Thyroid gland (tissue), 4 donors: ENCODE data around the gene MAN2A2. TPM values are rescaled to one million over a fixed set of nuclear protein-coding genes. Genes with fewer than 3 reads are reported as not detected.

Experiments used
- DNase-seq, 2 donors: peaks; one replicate each; pipeline ENCODE4 v3.0.0-alpha.2; 2019
- H3K27ac ChIP-seq, 3 donors: fragments of 200-600 bp; sonication (generic); 1 replicate in 2 of 3; 2 replicates in 1 of 3; pipeline ENCODE4 v1.5.1; 2016 to 2019; ENCODE audit warnings: mild to moderate bottlenecking in 1 of 3, moderate library complexity in 1 of 3
- H3K27me3 ChIP-seq: fragments of 200-600 bp; sonication (generic); one replicate; pipeline ENCODE4 v1.5.1; 2019
- H3K36me3 ChIP-seq, 2 donors: fragments of 200-600 bp; sonication (generic); one replicate each; pipeline ENCODE4 v1.5.1; 2016 to 2019
- H3K4me1 ChIP-seq, 2 donors: fragments of 200-600 bp; sonication (generic); one replicate each; pipeline ENCODE4 v1.5.1; 2017 to 2019
- H3K4me3 ChIP-seq, 3 donors: fragments of 200-600 bp; sonication (generic); replicated peaks in 1 of 3; 1 replicate in 2 of 3; 2 replicates in 1 of 3; pipeline ENCODE4 v1.5.1; 2016; ENCODE audit warnings: mild to moderate bottlenecking in 1 of 3
- H3K9me3 ChIP-seq: fragments of 200-600 bp; sonication (generic); one replicate; pipeline ENCODE4 v1.5.1; 2017
- POLR2A ChIP-seq, 2 donors: fragments of 450-650 bp; IDR thresholded peaks; one replicate each; pipeline ENCODE4 v1.6.1; 2017; ENCODE audit warnings: antibody characterized with exemption in 2 of 2, mild to moderate bottlenecking in 2 of 2, moderate library complexity in 1 of 2
- WGBS, 2 donors: methylation state at CpG; one replicate each; pipeline ENCODE4 v1.1.5; 2017; 5-methylcytosine and 5-hydroxymethylcytosine counted together
- intact Hi-C: fragments of 100-400 bp; cut with DNase I; formaldehyde crosslinking; loops from one replicate; pipeline ENCODE4 v1.15.1; 2023
- total RNA-seq, 4 donors: library from RNA; depleted of rRNA; stranded (reverse); fragments of >200 nt; gene quantifications; one replicate each; pipeline ENCODE4 v1.2.3, GENCODE V29; 2016
- TF ChIP-seq, protein P1 (sequence below), 6 experiments: fragments of 200-600 bp in 3 of 6; fragments of 450-650 bp in 3 of 6; sonication (generic) in 3 of 6; IDR thresholded peaks; one replicate each; pipeline ENCODE4 v1.5.1; 2016 to 2019; ENCODE audit warnings: antibody characterized with exemption in 6 of 6, mild to moderate bottlenecking in 2 of 6, inconsistent platforms in 1 of 6, moderate library complexity in 1 of 6

Gene MAN2A2
- total RNA-seq, 4 donors from 2014 or later = 30.1 to 129 (median 58.9) TPM

GRCh38 chr15:90911302-90911623 is 8.2 kb downstream of the MAN2A2 start:
- Histone ChIP-seq H3K27me3 (no peaks in the 10 kb centered on the region), H3K4me1 (no peaks in the 10 kb centered on the region), H3K36me3 (peaks cover 85 to 86% of the 10 kb centered on the region in 2 donors), H3K9me3 (no peaks in the 10 kb centered on the region), H3K27ac (no peak overlapping the region), H3K4me3 (no peak overlapping the region)
- intact Hi-C loops = no loop called here
- TF ChIP-seq, protein P1, sequence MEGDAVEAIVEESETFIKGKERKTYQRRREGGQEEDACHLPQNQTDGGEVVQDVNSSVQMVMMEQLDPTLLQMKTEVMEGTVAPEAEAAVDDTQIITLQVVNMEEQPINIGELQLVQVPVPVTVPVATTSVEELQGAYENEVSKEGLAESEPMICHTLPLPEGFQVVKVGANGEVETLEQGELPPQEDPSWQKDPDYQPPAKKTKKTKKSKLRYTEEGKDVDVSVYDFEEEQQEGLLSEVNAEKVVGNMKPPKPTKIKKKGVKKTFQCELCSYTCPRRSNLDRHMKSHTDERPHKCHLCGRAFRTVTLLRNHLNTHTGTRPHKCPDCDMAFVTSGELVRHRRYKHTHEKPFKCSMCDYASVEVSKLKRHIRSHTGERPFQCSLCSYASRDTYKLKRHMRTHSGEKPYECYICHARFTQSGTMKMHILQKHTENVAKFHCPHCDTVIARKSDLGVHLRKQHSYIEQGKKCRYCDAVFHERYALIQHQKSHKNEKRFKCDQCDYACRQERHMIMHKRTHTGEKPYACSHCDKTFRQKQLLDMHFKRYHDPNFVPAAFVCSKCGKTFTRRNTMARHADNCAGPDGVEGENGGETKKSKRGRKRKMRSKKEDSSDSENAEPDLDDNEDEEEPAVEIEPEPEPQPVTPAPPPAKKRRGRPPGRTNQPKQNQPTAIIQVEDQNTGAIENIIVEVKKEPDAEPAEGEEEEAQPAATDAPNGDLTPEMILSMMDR (IDR thresholded peaks at IDR 0.05) = no peak
- TF ChIP-seq POLR2A (IDR thresholded peaks at IDR 0.05) = no peak
- 85 to 99% methylated on average over 9 to 19 of the region's 19 CpGs for WGBS, 2 donors
- no peak for DNase-seq

GRCh38 chr15:90911906-90912769 is 9.0 kb downstream of the MAN2A2 start:
- no peaks in the 10 kb centered on the region for H3K27me3 ChIP-seq
- intact Hi-C loops = no loop called here
- TF ChIP-seq, protein P1 (IDR thresholded peaks at IDR 0.05) = no peak
- no peak for TF ChIP-seq POLR2A (IDR thresholded peaks at IDR 0.05)
- no peak overlapping the region for H3K4me3 ChIP-seq
- no peaks in the 10 kb centered on the region for H3K9me3 ChIP-seq
- H3K27ac ChIP-seq = no peak overlapping the region
- WGBS, 2 donors = 92 to 98% methylated on average over 21 to 22 of the region's 30 CpGs
- DNase-seq = no peak
- peaks cover 85 to 86% of the 10 kb centered on the region in 2 donors for H3K36me3 ChIP-seq
- no peaks in the 10 kb centered on the region for H3K4me1 ChIP-seq

DNA sequence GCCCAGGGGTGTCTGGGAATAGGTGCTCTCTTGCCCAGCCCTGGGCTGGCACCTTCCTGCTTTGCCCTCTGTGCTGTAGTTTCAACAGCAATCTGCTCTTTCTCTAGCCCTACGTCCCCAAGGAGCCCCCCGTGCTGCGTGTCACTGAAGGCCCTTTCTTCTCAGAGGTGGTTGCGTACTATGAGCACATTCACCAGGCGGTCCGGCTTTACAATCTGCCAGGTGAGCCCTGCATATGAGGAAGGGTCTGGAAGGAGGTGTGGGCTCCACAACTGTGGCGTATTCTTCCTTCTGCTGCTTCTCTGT is 9.6 kb downstream of the MAN2A2 start:
- WGBS, 2 donors = 97 to 99% methylated on average over 7 of the region's 7 CpGs
- intact Hi-C loops = no loop called here

DNA sequence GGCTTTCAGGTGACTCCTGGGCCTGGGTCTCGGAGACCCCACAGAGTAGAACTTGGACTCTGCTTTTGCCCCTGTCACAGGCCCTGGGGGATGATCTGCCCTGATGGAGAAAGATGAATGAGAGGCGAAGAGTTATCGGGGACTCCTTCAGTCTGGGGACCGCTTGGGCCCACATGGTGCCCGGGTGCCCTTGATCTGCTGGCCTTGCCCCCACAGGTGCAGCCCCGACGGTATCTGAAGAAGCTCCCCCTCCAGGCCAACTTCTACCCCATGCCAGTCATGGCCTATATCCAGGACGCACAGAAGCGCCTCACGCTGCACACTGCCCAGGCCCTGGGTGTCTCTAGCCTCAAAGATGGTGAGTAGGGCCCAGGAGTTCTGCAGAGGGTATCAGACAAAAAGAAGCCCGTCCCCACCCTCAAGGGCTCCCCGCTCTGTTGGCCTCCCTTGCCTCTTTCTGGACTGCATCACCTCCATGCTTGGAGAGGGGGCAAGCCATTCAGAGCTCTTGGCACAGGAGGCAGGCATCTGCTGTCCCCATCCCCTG is 10.4 kb downstream of the MAN2A2 start:
- Histone ChIP-seq H3K4me1 (no peaks in the 10 kb centered on the region), H3K27ac (no peak overlapping the region), H3K4me3 (no peak overlapping the region), H3K27me3 (no peaks in the 10 kb centered on the region), H3K36me3 (peaks cover 91 to 94% of the 10 kb centered on the region in 2 donors), H3K9me3 (no peaks in the 10 kb centered on the region)
- WGBS, 2 donors = 94 to 95% methylated on average over 12 of the region's 12 CpGs
- TF ChIP-seq, protein P1 (IDR thresholded peaks at IDR 0.05) = no peak
- no peak for TF ChIP-seq POLR2A (IDR thresholded peaks at IDR 0.05)
- intact Hi-C loops = no loop called here
- no peak for DNase-seq

More for the DNA sequence above, 9.6 kb downstream of the MAN2A2 start:
- peaks cover 85 to 86% of the 10 kb centered on the region in 2 donors for H3K36me3 ChIP-seq
- DNase-seq = no peak
- no peak overlapping the region for H3K4me3 ChIP-seq
- TF ChIP-seq POLR2A (IDR thresholded peaks at IDR 0.05) = no peak
- TF ChIP-seq, protein P1 (IDR thresholded peaks at IDR 0.05) = no peak
- no peaks in the 10 kb centered on the region for H3K27me3 ChIP-seq
- no peaks in the 10 kb centered on the region for H3K4me1 ChIP-seq
- H3K27ac ChIP-seq = no peak overlapping the region
- H3K9me3 ChIP-seq = no peaks in the 10 kb centered on the region
